GM19023 (cell line): ENCODE measurements around the gene COASY.
A peak's percentile ranks its signal among the peaks of the same experiment; 100 is the strongest.

Experiments
- ATAC-seq: cut with Tn5 transposase; IDR thresholded peaks from one replicate; pipeline ENCODE4 v1.9.1; 2021; ENCODE audit warnings: mild to moderate bottlenecking, moderate library complexity; ENCODE audit not compliant: unreplicated experiment

The COASY gene

GRCh38 chr17:42571435-42572225 lies 9.7 kb downstream of the COASY start:
- no peak for ATAC-seq

DNA sequence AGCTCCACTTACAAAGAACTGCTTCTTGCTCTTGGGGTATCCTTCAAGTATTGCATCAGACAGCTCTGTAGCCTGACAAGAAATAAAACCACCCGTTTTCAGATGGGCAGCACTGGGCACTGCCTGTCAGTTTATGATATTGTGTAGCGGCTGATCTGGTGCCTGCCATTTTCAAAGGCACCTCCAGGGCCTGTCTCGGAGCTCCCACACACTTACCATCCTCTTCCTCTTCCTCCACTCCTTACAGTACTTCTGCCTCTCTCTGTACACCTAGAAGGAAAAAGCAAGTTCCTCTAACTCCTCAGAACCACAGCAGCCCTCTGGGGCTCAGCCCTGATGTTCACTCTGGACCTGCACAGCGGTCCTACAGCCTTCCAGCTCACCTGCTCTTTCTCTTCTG lies 11.1 kb downstream of the COASY start:
- no peak for ATAC-seq

DNA sequence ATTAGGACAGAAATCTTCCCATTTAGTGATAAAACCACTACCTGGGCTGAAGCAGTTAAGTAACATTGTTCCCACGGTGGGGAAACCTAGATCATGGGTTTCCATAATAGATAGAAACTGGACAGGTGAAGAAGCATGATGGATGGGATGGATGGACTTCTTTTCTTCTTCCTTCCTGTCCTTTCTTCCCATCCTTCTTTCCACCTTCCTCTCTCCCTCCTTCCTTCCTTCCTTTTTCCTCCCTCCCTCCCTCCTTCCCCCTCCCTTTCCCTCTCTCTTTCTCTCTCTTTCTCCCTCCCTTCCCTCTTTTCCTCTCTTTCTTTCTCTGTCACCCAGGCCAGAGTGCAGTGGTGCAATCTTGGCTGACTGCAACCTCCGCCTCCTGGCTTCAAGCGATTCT lies 12.5 kb downstream of the COASY start:
- no peak for ATAC-seq

DNA sequence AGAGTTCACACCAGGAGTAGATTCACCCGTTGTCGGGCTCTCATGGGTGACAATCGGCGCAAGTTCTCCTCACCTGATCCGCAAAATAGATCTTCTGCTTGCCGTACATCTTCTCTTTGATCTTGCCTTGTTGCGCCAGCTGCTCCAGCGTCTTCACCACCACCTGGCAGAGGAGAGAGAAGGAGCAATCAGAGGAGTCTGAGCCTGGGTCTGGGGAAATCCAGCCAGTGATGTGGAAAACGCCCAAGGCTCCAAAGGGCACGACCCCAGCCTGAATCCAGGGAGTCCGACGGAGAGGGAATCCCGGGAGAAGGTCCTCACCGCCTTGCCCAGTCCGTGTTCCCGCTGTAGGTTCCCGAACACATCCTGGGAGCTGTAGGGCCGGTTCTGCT lies 15.2 kb downstream of the COASY start:
- no peak for ATAC-seq

DNA sequence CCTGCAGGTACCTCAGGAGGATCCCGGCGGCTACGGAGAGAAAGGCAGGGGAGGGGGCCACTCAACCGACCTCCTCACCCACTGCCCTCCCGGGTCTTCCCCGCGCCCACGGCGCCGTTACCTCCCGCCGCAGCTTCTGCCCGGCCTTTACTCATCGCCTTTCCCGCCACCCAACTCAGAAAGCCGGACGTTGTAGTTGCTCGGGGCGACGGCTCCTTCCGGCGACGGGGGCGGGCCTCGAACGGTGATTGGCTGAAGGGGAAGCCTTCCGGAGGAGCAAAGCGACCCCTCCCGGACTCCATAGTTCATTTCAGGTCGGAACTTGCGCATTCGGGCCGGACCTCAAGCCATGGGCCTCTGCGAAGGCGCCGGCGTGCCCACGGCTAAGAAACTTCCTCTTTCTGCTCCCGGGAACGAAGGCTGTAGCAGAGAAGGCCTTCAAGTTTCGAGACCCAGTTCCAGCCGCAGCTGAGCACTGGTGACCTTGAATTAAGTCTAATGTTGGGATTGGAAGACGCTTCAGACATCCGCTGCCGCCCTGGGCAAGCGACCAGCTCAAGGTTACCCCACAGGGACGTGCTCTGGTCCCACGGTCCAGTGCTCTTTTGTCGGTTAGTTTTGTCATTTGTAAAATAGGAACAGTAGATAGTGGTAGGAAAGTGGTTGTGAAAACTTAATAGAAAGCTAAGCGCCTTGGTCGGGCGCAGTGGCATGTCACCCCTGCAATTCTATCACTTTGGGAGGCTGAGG lies 15.8 kb downstream of the COASY start, which contains the start of gene PSMC3IP:
Gene PSMC3IP, minus strand, starts transcription at position 198 of the 750 bp plus-strand sequence. Its CDS starts 43 bp downstream, at position 155.
- peak; percentile 67 for ATAC-seq

GRCh38 chr17:42578282-42578869 lies 16.4 kb downstream of the COASY start:
- peak; percentile 56 for ATAC-seq

DNA sequence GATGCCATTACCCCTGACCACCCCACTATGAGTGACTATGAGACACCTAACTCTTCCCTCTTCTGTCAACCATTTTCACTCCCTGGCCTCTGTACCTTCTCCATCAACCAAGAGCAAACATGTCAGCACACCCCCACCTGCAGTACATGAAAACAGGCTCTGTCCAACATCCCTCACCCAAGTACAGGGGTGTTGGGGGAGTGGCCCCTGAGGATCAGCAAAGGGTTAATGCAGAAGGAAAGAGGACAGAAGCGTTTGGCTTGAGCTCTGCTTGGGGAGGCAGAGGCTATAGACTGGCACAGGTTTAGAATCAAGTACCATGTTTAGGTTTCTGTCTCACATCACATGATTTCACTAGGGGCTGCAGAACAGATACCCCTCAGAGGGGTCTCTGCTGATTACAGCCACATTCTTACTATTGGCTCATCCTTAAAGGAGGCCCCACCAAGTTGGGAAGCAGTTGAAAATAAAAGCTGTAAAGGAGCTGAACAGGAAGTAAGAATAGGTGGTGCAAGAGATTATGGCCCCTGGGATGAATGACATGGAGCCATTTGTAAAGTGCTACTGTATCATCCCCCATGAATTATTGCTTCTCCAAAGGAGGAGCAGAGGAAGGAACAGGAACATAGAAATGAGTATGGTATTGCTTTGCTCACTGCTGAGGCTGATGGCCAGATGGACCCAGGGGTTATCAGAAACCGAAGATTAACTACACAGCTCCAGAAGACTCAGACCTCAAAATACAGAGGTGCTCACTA lies 18.0 kb downstream of the COASY start:
- no peak for ATAC-seq

DNA sequence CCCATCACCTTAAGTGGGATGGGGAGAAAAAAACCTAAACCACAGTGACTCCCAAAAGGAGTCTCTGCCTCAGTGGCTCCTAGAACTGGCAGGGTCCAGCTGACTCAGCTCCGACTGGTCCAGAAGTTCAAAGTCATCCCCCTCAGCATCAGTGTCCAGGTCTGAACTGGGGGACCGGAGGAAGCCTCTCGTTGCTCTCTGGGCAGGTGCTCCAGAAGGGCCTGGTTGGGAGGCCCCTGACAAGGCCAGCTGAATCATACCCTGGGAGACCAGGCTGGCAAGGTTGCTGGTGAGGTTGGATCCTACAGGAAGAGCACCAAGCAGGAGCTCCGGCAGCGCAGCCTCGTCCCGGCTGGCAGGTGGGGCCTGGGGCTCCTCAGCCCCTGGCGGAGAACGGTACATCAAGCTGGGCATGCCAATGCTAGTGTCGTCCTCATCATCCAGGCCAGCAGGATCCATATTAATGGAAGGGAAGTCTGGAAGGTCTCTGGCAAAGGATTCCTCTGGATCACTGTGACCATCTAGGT lies 19.9 kb downstream of the COASY start:
- ATAC-seq: no peak

GRCh38 chr17:42584880-42585279 lies 22.9 kb downstream of the COASY start:
- ATAC-seq: no peak

- ATAC-seq: no peak
Measured at GRCh38 chr17:42585353-42585752, 23.4 kb downstream of the COASY start.

DNA sequence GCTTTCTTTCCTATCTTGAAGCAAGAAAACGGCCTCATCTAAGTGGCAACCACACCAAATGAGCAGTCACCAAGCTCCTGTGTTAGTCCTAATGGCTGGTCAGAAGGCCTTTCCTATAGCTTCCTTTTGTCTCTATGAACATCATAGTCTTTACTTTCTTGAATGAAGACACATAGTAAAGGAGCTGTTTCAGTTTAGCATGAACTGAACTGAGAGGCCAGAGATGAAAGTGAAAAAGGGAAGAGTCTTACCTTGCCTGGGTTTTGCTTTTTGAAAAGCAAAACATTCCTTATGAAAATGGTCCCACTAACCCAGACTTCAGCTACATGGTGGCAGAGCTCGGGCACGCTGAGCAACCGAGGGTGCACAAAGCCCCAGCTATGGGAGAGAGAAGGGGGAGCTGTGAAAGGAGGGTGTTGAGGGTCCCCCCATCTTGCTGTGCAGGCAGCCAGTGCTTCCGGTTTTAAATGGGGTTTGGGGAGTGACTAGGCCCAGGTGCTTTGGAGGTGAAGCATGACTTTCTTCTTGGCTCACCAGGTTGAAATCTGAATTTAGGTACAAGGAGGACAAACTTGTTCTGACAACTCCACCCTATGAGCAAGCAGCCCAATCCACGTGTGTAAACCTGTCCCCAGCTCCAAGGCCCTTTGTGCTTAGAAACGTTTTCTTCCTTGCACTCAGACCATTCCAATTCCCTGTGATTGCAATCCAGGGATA lies 24.7 kb downstream of the COASY start:
- no peak for ATAC-seq

DNA sequence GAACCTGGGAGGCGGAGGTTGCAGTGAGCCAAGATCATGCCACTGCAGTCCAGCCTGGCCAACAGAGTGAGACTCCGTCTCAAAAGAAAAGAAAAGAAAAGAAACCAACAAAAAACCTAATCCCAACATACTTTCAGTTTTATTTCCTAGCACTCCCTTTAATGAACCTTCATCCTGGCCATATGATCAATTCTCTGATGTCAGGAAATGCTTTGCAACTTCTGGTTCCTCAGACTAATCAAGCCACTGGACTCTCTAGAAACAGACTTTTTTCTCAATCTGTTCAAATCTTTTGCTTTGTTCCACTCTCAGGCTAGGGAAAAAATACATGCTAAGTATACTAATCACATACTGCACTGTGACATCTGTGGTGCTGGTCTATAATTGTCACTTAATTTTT lies 28.9 kb downstream of the COASY start:
- no peak for ATAC-seq

DNA sequence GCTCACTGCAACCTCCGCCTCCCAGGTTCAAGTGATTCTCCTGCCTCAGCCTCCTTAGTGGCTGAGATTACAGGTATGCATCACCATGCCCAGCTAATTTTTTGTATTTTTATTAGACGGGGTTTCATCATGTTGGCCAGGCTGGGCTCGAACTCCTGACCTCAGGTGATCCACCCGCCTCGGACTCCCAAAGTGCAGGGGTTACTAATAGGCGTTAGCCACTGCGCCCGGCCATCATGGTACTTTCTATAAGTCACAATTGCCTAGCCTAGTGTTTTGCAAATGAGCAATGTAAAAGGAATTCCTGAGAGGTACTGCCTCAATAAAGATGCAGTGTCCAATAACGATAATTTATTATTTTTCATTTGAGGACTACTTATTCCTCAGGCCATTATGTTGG lies 29.5 kb downstream of the COASY start:
- no peak for ATAC-seq

- ATAC-seq: no peak
Measured at GRCh38 chr17:42596386-42596785, 34.4 kb downstream of the COASY start.

- ATAC-seq: no peak
Measured at GRCh38 chr17:42598905-42599304, 37.0 kb downstream of the COASY start.

DNA sequence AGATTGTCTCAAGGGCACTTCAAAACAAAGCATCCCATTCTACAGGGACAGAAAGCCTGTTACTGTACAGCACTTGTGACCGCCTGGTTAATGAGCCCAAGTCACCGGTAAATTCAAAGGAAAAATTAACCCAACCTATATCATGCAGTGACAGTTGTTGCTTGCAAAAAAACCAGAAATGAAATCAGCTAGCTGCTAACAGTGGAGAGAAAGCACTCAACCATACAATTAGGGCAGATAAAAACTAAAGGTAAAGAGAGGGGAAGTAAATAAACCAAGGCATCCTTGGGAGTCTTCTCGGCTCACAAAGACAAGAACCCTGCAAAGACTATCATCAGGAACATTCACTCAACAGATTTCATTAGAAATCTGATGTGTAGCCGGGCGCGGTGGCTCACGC lies 41.4 kb downstream of the COASY start:
- no peak for ATAC-seq

DNA sequence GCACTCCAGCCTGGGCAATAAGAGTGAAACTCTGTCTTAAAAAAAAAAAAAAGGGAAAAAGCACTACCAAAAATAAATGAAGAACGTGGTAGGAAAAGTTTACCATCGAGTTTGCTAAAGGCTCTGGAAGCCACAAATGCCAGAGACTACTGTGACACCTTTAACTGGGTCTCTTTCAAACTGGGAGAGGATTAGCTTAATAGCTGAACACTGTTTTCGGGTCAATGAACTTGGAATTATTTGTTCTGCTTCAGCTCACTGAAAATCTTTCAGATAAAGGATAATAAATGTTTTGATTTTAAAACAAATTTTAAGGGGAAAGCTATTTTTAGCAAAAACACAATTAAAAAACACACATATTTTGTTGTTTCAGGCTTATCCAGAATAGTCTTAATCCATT lies 45.8 kb downstream of the COASY start:
- ATAC-seq: no peak

DNA sequence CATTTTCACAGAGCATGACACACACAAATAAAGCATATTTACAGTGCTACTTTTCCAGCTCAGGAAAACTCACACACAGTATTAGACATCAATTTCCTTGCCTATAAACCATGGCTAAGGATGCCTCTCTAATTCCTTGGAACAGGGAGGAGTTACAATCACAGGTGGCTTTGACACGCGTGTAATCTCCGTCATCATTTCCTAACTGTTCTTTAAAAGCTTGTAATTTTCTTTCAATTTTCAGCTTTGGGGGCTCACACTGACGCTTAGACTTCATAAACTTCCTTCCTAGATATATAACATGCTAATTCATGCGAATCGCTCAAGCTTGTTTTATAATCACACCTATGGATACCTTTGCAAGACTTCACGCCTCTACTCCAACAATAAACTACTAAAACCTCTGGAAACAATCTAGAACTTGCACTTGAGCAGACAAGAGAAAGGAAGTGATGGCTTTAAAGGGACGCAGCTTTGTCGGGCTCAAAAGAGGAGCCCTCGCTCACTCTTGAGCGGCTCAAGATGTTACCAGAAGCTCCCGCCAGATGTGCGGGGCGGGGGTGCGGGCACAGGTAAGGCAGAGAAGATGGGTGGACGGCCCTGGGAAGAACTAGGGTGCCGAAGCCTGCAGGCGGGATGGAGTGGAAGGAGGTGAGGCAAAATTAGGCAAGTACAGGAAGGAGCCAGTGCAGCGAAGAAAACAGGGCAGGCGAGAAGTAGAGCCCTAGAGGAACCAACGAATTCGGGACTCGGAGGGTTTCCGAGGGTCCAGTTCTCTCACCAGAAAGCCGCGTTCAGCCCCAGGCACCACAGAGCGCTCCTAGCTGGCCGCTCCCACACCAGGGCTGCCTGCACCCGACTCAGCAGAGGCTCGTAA lies 46.6 kb downstream of the COASY start:
- peak; percentile 22 for ATAC-seq

- peak; percentile 87 for ATAC-seq
Measured at GRCh38 chr17:42609182-42609813, 47.4 kb downstream of the COASY start, which contains the start of the genes RETREG3 and TUBG1. Gene RETREG3, minus strand, starts transcription at chr17:42609374. Its CDS starts 50 bp downstream, at chr17:42609324. Gene TUBG1, plus strand, starts transcription at chr17:42609683. Its CDS starts 55 bp downstream, at chr17:42609738.
